GM12864 (cell line): Measurements from ENCODE around the gene WNT10A.

Experiments
- DNase-seq: peaks from one replicate; pipeline ENCODE4 v3.0.0-alpha.2; 2011; ENCODE audit warnings: low read depth
- H3K4me3 ChIP-seq: 2 replicates; pipeline ENCODE4 v1.5.1; 2011; ENCODE audit warnings: mild to moderate bottlenecking, low read depth, low read length, control low read depth
- TF ChIP-seq, protein P1 (sequence below): IDR thresholded peaks from 2 replicates; pipeline ENCODE4 v1.5.1; 2011; ENCODE audit warnings: low read depth, mild to moderate bottlenecking, moderate library complexity, low read length, control low read depth, inconsistent platforms; ENCODE audit errors: missing control alignments

The WNT10A gene

DNA sequence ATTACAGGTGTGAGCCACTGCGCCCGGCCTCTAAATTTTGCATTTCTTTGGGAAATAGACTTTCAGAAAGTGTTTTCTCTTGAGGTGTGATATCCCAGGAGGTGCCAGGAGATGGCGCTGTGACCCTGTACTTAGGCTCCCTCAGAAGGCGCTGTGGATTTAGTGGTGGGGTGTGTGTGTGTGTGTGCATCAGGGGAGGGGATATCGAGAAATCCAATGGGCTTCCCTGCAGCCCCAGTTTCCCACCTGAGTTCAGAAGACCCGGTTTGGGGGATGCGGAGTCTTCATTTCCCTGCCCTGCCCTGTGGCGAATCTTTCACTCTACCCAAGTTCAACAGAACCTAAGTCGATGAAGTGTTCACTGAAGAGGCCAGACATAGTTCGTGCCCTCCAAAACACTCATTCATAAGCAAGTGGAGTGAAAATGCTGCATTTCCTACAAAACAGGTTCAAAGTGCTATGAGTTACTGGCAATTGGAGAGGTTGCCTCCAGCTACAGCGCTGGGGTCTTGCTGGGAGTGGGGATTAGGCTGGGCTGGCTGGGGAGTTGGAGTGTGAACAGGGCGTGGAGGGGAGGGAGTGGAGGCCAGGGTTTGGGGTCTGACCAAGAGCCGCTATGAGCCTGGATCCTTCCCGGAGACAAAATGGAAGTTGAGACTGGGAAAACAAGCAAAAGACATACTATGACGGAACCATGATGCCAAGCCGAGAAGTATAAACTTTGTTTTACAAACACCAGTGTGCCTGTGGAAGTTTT, 27.6 kb upstream of the WNT10A start:
- DNase-seq = peak; percentile 25
- no peak overlapping the region for H3K4me3 ChIP-seq
- TF ChIP-seq, protein P1, sequence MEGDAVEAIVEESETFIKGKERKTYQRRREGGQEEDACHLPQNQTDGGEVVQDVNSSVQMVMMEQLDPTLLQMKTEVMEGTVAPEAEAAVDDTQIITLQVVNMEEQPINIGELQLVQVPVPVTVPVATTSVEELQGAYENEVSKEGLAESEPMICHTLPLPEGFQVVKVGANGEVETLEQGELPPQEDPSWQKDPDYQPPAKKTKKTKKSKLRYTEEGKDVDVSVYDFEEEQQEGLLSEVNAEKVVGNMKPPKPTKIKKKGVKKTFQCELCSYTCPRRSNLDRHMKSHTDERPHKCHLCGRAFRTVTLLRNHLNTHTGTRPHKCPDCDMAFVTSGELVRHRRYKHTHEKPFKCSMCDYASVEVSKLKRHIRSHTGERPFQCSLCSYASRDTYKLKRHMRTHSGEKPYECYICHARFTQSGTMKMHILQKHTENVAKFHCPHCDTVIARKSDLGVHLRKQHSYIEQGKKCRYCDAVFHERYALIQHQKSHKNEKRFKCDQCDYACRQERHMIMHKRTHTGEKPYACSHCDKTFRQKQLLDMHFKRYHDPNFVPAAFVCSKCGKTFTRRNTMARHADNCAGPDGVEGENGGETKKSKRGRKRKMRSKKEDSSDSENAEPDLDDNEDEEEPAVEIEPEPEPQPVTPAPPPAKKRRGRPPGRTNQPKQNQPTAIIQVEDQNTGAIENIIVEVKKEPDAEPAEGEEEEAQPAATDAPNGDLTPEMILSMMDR = peak; percentile 84

GRCh38 chr2:218853766-218854165, 26.9 kb upstream of the WNT10A start:
- DNase-seq = no peak
- no peak overlapping the region for H3K4me3 ChIP-seq
- TF ChIP-seq, protein P1 = no peak

- DNase-seq = no peak
- TF ChIP-seq, protein P1 = no peak
These were observed 25.8 kb upstream of the WNT10A start for GRCh38 chr2:218854860-218855259.

DNA sequence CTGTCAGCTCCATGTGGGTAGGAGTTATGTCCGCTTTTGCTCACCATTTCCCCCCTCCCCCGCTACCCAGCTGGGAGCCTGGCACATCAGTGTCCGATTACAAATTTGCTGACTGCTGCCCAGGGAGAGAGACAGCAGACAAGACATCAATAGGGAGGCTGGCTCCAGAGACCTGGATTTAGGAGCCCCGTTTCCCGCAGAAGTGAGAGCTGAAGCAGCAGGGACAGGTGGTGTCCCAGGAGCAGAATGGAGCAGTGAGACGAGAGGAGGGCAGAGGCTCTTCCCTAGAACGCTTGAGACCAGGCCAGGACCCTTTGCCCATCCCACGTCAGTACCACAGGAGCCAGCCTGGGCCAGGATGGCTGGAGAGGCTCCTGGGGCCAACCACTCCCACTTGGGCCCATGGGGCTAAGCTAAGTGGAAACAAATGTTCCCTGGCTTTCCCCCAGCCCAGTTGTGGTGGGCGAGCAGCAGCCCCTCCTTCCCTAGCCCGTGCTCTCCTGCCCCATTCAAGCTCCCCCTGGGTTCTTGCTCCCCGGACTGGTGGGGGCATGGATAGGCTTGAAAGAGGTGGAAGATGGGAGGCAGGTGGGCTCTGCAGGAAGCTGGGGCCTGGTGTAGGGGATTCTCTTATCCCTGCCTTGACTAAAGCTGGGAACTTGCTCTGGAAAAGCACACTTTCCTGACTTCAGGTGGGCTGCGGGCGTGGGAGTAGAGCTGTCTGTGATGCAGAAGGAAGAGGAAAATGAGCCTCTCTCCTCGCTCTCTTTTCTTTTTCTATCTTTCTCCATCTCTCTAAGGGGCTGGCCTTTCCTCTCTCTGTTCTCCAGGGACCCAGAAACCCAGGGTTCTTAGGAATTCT, 25.1 kb upstream of the WNT10A start:
- DNase-seq = no peak
- H3K4me3 ChIP-seq = no peak overlapping the region
- TF ChIP-seq, protein P1 = no peak

More at GRCh38 chr2:218854860-218855259, 25.8 kb upstream of the WNT10A start:
- no peak overlapping the region for H3K4me3 ChIP-seq

DNA sequence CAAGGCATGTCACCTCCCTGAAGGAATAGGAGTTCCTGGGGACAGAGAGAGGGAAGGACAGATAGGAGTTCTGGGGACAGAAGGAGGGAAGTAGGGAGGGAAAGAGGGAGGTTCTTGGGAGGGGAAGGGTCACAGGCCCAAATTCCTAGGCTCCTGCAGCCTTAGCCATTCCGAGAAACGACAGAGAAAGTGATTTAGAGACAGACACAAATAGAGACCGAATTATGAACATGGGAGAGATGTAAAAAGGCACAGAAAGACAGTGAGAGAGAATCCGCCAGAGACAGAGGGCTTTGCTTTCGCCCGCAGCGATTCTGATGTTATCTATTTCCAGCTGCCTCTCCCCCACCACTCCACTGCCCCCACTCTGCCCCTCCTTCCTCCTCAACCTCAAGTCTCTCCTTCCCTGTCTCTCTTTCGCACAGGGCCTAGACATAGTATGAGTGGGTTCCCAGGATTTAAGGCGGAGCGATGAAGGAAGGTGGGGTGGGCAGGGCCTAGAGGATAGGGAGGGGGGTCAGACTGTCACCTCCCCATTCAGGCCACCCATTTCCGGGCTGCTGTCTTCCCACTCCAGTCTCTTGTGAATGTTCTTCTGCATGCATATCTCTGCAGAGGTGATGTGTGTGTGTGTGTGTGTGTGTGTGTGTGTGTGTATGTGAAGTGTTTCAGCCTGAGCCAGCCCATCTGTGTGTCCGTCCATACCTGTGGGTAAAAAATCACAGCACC, 24.3 kb upstream of the WNT10A start:
- TF ChIP-seq, protein P1 = no peak

DNA sequence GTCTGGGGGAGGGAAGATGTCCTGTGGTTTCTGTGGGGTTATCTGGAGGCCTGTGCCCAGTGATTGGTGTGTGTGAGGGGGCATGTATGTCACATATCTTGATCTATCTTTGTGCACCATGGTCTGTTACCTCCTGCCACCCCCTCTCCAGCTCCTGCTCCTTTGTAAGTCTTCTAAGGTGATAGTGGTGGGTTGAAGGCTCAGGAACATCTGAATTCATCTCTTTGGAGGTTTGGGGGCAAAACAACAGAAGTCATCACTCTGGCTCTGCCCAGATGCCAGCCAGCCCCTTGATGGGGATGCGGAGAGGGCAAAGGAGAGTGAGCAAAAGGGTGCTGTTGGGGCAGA, 23.8 kb upstream of the WNT10A start:
- TF ChIP-seq, protein P1 = no peak
- H3K4me3 ChIP-seq = no peak overlapping the region
- no peak for DNase-seq

More for the DNA sequence above, 24.3 kb upstream of the WNT10A start:
- DNase-seq = no peak
- H3K4me3 ChIP-seq = no peak overlapping the region
